Measurements from ENCODE around the gene RAD51B.

RAD51B gene

DNA sequence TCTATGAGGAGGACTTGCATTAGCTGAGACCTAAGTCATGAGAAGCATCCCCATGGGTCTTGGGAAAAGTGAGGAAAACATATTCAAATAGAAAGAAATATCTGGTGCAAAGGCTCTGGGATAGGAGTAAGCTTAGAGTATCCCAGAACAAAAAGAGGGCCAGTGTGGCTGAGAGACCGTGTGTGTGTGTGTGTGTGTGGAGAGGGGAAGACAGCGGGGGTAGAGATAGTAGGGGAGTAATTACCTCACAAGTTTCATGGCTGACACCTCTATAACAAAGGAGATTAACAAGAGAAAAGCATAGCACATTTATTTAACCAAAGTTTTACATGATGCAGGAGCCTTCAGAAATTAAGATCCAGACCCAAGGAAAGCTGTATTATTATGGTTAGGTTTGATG, 440.5 kb downstream of the RAD51B start:
- no peak for DNase-seq

DNA sequence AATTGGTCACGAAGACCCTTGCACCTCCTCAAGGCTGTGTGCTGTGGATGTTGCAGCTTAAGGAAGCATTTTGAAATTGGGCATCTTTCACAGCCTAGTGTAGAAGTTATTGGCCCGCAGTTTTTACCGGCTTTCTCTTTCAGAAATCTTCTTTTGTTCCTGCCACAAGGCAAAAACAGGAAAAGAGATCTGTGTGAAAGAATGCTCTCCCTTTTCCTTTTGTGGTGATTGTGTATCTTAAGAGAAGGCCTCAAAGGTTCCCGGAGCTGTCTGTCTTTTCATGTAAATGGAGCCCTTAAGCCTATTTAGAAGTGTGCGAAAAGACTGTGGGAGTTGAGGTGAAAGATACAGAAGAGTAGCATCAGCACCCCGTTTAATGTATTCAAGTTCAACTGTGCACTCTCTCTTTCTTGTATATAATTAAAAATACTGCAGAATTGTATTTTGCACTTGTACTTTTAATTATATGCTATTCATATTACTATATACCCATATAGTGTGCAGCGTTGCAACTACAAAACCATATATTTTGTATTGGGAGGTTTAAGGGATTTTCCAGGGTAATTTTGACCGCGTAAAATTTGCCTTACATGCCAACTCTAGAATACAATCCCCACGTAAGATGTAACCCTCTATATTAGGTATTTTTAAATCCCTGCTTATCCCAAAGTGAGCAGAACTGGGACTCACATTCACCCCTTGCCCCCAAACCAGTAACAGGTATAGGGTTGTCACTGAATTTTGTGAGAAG, 441.7 kb downstream of the RAD51B start:
- DNase-seq = no peak

DNA sequence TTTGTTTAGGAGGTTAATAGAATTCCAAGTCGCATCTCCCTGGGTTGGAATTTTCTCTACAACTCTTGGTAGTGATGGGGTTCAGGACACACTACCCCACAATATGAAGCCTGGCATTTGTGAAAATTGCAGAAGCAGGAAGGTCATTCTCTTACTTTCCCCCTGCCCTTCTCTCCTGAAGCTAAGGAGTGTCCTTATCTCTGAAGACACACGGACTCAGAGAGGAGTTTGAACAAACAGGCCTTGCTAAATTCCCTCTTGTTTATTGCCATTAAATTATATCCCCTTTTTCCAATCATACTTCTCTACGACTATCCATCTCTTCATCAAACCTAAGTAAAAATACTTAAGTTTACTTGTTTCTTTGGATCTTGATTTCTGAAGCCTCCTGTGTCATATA, 443.0 kb downstream of the RAD51B start:
- no peak for DNase-seq

DNA sequence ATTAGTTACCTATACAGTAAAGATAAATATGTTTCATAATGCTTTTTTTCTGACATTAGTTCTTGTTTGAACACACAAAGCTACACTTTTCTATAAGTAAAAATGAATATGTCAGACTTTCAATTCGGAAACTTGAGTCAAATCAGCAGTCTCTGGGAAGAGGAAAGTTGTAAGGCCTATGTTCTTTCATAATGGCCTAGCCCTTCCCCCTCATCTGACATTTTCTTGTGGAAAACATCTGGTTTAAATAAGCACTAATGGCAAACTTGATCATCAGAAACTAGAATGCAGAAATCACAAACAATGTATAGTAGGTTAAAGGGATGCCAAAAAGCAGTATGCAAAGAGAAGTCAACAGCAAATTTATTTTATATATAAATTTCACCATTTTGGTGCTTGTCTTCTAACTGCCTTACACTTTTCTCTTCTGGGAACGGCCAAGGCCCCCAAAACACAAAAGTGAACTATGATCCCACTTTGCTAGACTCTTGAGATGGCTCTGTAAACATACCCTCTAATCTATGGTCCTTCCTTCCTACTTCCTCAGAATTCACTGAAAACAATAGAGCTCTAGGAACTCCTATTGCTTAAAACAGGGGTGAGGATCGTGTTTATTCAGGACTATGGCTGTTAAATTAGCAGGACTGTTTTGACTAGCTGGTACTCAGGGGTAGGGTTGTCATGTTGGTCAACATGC, 444.1 kb downstream of the RAD51B start:
- DNase-seq = no peak

DNA sequence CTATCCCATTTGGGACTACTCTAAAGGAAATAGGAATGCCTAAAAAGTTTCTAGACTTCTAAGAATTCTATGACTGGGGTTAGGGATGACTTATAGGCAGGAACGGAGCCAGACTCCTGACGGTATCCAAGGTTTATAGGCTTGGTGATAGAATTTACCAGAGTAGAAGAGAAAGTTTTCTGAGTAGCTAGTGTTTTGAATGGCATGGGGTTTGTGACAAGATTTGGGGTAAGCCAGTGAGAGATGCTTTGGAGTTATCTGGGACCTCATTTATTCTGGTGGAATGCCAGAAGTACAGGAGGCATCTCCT, 444.6 kb downstream of the RAD51B start:
- DNase-seq = no peak

DNA sequence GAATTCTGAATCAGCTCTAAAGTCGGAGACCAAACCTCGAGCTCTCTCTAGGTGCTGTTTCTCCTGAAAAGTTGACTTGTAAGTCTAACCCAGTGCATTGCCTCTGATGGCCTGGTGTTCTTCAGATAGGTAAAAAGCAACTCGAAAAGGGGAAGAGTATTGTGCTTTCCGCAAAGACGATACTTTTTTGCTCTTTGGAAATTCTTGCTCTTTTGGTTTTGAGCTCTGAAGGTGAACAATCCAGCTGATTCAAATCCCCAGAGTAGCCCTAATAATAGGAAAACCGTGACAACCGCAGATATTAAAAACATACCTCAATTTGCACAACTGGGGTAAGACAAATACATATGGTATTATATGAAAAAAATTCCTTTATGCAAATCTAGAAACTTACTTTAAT, 447.4 kb downstream of the RAD51B start:
- no peak for DNase-seq

DNA sequence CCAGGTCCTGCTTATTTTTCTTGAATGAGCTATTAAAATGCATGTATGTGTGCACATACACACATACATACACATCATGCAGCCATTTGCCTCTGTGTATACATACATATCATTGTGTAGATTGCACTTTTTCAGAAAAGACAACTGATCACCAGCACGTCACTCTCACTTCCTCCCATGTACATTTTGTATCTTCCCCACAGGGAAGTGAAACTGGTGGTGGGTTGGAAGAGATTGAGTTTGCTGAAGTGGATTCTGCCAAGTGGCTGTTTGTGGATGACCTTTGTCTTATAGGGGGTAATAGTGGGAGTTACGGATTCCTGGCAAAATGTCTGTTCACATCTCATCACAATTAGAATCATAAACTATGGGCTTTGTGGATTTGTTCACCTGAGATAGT, 448.6 kb downstream of the RAD51B start:
- DNase-seq = peak; percentile 98

DNA sequence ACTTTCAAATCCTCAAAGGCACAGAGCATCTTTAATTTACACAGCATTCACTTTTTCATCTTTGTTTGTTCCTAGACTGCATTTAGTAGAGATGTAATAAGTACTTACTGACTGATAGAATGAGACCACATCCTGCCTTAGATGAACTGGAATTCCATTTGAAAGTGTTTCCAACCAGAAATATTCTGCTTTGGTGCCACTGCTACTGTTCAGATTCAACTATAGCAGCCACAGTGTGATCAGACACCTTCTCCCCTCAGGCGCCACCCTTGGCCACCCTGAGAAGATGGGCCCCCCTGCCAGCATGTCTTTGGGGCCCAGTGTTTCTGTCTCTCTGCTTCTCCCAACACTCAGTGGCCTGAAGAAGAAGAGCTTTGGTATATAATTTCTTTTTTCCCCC, 449.1 kb downstream of the RAD51B start:
- no peak for DNase-seq

DNA sequence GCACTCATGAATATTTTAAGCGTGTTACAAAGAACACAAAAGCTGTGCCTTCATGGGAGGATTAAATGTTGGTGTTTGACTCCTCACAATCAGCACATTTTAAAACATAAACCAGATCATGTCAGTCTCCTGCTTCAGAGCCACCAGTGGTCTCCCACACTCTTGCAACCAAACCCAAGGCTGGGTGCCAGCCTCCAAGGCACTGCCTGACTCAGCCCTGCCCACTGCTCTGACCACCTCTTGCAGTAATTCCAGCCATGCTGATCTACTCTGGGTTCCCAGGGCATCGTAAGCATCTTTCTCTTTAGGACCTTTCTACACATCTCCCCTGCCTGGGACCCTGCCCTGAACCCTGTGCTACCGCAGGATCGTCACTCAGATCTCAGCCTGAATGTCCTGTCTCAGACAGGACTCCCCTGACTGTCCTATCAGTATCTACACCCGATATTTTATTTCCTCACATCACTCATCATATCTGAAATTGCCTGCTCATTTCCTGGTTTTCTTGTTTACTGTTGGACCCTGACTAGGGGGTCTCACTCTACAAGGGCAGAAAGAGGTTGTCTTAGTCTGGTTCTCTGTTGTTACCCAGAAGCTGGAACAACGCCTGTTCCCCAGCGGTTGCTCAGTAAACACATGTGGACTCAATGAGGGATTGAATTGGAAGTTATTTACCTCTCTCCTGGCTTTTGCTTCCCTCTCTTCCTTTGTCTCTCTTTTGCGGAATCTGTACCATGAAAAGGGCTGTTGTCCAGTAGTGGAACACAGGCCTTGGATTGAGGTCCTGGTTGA, 449.8 kb downstream of the RAD51B start:
- peak; percentile 11 for DNase-seq

DNA sequence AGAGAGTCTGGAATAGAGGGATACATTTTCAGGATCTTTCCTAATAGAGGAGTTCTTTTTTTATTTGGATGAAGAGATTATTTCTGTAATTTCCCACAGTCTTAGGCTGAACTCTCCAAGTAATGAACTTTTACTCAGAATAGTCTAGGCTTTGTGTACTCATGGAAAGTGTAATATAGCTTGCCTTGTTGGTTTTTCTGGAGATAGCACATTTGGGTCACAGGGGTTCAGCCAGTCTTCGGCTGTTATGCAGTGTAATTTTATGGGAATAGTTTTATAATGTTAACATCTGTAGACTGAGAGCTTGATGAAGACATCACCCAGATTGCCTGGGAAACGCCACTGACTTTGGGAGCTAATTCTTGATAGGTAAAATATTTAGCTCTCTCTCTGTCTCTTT, 450.8 kb downstream of the RAD51B start:
- no peak for DNase-seq

DNA sequence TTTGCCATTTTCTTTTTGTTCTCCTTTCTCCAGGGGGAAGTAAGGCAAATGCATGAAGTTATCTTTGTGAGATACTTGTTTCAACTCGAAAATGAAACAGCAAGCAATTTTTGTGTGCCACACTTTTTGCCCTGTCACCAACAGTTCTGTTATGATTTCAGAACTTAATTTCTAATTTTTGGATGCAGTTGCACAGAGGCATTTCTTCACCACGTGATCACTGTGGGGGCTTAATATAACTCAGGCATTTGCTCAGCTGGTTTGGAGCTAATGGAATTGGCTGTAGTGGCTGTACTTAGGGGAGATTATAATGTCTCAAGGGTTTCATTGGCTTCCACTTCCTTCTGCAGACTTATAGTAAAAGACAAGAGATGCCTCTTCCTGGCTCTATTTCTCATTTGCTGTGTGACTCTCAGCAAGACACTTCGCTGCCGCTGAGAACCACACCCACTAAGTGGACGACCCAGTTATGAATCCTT, 452.4 kb downstream of the RAD51B start:
- peak; percentile 77 for DNase-seq

DNA sequence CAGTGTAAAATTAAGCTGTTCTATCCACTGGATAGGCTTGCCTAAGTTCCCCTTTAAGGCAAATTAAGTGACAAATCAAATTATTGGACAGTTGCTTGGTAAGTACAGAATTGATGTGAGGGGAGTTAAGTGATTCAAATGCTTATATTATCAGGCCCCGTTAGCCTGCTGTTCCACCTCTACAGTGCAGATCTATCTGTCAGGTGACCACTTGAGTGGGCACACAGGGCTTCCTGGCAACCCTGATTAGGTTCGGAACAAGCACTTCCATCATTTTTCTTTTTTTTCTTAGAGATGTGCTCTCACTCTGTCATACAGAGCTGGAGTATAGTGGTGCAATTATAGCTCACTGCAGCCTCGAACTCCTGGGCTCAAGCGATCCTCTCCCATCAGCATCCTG, 453.8 kb downstream of the RAD51B start:
- no peak for DNase-seq

DNA sequence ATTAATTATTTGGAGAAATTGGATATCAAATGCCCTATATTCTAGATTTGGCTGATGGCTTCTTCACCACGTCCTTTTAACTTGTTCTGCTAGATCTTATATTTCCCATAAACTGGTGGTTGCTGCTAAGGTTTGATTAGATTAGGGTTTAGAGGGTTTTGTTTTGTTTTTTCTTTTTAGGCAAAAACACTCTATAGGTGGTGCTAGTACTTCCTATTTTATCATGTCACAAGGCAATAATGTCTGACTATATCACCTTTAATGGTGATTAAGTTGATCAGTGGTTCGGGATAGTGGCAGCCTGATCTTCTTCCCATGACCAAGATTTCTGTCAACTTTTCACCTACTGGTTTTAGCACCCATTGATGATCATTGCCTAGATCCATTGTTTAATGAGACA, 455.1 kb downstream of the RAD51B start:
- no peak for DNase-seq

DNA sequence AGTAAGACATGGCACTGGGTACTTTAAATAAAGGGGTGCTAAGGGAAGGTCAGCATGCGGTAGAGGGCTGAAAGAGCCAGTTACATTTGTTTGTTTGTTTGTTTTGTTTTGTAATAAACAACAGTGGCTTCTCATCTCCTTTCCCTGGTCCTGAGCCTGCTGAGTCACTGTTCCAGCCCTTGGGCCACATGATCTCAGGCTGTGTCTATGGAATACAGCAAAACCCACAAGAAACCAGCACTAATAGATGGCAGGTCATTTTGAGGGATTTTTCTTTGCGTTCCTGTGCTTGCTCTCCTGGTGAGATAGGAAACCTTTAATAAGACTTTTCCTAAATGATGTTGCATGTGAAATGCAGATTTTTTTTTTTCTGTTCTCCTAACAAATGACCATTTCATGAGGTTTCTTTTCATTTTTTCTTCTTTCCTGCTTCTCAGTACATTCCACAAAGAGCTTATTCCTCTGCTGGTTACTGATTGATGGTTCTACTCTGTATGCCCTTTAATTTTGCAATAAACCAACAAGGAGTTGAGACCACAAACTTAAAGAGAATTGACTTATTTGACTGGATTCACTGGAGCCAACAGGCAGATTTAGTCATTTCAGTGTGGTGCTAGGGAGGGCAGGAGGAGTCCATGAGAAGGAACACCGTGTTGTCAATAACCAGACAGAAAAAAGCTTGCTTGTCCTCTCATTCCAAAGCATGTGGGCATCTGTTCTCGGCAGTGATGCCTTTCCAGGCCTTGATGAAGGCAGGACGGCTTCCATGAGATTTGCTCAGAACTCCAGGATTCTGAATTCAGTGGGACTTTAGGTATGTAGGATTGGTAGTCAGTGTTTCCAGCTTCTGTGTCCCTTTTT, 459.2 kb downstream of the RAD51B start:
- DNase-seq = peak; percentile 67

DNA sequence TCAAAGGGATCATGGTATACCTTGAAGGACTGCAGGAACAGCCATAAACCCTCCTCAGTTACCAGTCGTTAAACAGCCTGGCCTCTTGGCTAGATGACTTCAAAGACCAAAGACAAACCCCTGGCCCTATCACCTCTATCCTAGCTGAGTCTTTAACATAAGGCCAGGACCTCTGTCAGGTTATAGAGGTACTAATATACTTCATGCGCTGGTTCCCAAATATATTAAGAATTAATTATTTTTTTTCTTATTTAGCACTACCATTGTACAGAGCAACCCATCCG, 459.8 kb downstream of the RAD51B start:
- DNase-seq = no peak

DNA sequence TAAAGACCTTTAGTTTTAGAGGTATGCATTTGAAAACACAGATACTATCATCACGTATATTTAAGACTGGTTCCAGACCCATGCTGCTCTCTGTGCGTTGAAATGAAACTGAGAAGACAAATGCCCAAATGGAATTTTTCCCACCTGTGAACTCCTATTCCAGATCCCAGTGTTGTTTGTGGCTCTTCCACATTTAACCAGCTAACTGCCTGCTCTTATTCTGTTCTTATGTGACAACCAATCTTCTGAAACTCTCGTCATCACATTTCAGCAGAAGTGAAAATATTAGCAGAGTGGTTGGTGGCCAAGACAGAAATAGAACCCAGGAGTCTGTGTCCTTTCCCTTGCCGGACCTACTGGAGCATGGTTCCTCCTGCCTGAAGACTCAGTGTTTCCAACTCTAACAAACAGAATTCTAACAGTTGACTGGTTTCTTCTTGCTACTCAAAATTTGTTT, 460.2 kb downstream of the RAD51B start:
- DNase-seq = peak; percentile 74

DNA sequence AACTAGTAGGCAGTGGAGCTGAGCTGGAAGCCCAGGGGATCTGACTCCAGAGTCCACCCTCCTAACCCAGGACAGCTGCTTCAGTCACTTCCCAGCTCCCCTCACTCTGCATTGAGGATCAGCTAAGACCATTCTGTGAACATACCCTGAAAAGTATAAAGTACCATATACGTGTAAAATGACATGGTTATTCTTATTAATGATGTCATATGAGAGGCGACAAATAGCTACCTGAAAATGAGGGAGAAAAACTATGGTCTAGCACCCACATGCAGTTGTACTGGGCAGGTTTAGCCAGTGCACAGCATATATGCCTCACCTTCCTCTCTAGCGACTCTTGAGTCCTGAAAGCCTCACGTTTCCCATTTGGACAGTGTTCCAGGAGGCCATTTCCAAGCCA, 461.9 kb downstream of the RAD51B start:
- no peak for DNase-seq

DNA sequence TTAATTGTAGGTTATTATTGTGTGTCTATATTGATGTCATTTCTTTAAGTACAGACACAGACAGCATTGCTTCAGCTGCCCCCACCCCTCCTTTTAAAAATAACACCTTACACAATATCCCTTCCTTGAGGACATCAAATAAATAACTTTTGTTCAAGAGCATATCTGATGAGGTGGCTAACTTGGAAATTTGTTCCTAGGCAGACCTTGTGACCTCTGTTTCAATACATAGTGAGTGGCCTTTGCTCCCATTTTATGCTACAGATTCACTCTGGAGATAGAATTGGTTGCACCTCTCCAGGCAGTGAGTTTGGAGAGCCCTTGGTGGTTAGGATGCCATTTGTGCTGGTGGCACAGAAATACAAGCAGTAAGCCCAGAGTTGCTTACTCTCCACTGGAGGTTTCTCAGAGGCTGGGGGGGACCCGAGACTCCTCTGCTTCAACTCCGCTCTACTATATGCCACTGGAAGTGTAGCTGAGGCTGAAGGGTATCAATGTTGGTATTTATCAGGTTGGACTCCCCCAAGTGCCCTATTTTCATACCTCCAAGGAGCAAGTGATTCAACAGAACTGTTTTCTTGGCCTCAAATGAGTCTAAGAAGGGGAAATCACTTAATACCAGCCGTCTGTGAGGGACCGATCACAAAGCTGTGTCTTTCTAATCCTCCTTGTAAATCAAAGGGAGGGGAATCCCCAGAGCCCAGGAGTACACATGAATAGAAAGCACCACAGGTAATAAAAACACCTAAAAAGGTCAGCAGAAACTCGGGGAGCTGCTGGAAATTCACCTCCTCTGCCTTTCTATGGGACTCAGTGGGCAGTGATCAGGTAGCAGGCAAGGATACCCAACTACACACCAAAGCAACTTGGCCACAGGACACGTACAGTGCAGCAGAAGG, 463.1 kb downstream of the RAD51B start:
- DNase-seq = no peak

DNA sequence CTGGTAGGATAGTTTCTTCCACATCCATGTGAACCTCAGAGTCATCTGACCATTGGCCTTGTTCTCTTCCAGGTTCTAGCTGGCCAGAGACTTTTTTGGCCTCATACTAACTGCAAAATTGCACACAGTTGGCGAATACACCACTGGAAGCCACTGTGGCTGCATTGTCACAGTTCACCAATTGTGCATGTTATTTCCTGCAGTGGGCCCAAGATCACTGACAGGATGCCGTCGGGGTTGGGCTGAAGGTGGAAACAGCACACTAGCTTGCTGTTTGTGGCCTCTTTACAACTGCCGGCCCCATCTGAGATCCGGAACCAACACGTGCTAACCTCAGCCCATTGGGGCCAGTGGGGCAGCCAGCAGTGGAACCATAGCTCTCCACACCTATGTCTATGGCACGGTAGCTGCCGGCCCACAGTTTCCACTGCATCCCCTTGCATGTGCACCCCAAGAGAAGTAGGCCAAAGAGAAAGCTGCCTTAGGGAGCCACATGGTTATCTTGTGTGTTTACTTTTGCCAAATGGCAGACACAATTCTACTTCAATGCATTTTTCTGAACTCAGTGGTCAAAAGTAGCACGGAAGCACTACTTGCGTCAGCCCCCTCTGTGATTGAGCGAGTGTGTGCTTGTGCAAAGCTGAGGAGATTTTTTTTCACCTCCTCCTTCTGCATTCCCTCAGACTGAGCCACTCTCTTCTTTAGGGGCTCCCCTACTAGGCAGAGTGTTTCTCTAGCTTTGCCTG, 464.0 kb downstream of the RAD51B start:
- no peak for DNase-seq

DNA sequence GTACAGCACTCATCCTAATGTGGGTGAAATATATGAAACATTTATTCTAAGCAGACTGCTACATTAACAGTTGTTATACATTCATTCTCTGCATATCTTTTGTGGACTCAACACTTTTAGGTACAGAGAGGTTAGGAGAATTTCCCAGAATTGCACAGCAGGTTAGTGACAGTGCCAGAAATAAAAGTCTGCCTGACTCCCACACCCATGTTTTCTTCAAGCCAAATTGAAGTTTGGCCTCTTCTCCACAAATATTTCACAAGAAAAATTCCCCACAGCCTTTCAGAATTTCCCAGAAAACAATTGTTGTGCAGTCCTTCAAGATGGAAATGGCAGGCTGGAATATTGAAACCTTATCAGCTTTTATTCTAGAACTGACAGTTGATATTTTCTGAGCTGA, 464.8 kb downstream of the RAD51B start:
- no peak for DNase-seq

DNA sequence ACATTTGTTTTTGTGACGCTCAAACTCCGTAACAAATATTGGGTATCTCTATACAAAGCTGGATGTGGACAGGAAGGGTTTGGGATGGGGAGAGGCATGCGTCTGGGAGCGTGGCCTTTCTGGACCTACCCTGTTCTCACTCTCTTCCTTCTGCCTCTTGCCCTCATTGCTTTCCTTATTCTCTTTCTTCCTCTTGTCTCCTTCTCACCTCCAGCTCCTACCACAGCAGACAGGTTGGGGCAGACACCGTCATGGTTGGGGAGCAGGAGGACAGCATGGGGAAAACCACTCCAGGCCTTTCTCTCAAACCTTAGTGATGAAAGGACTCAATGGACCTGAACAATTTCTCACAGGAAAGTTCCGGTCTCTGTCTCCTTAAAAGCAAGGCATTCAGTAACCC, 465.3 kb downstream of the RAD51B start:
- no peak for DNase-seq

Measured in MV-4-11 (cell line).